Spleen (tissue), 11 donors: ENCODE data around the gene TMEM174. TPM values are rescaled to one million over a fixed set of nuclear protein-coding genes. Genes with fewer than 3 reads are reported as not detected.

ENCODE experiments used
- DNase-seq: peaks from one replicate; pipeline ENCODE4 v3.0.0-alpha.2; 2020
- H3K27ac ChIP-seq, 8 donors: fragments of 200-600 bp; sonication (generic) in 7 of 8; 1 replicate in 4 of 8; 2 replicates in 4 of 8; pipeline versions ENCODE4 v1.5.0 to v1.8.0; 2016 to 2021; ENCODE audit warnings: inconsistent platforms in 4 of 8, mild to moderate bottlenecking in 4 of 8, moderate library complexity in 1 of 8
- H3K27me3 ChIP-seq, 7 donors: fragments of 200-600 bp; sonication (generic) in 6 of 7; replicated peaks in 1 of 7; 1 replicate in 4 of 7; 2 replicates in 3 of 7; pipeline versions ENCODE4 v1.5.0 to v1.8.0; 2016 to 2021; ENCODE audit warnings: inconsistent platforms in 3 of 7, mild to moderate bottlenecking in 1 of 7
- H3K36me3 ChIP-seq, 6 donors: fragments of 200-600 bp; sonication (generic) in 5 of 6; 1 replicate in 4 of 6; 2 replicates in 2 of 6; pipeline versions ENCODE4 v1.5.0 to v1.8.0; 2016 to 2021; ENCODE audit warnings: inconsistent platforms in 2 of 6
- H3K4me1 ChIP-seq, 6 donors: fragments of 200-600 bp; sonication (generic) in 5 of 6; 1 replicate in 3 of 6; 2 replicates in 3 of 6; pipeline versions ENCODE4 v1.5.0 to v1.8.0; 2016 to 2021; ENCODE audit warnings: inconsistent platforms in 3 of 6
- H3K4me3 ChIP-seq, 8 donors: fragments of 200-600 bp; sonication (generic) in 7 of 8; 1 replicate in 4 of 8; 2 replicates in 4 of 8; pipeline versions ENCODE4 v1.5.0 to v1.8.0; 2016 to 2021; ENCODE audit warnings: inconsistent platforms in 4 of 8, mild to moderate bottlenecking in 4 of 8, moderate library complexity in 2 of 8
- H3K9me3 ChIP-seq, 8 donors: fragments of 200-600 bp; sonication (generic) in 7 of 8; 1 replicate in 4 of 8; 2 replicates in 4 of 8; pipeline versions ENCODE4 v1.5.0 to v1.8.0; 2016 to 2021; ENCODE audit warnings: inconsistent platforms in 4 of 8
- CTCF ChIP-seq, 11 experiments: fragments of 200-600 bp in 7 of 11; fragments of 450-650 bp in 4 of 11; sonication (generic) in 4 of 11; IDR thresholded peaks in 8 of 11; conservative IDR thresholded peaks in 3 of 11; 1 replicate in 7 of 11; 2 replicates in 4 of 11; pipeline versions ENCODE4 v1.4.0 to v1.8.0; 2016 to 2021; ENCODE audit warnings: antibody characterized with exemption in 11 of 11, inconsistent platforms in 4 of 11, mild to moderate bottlenecking in 1 of 11
- POLR2A ChIP-seq, 3 donors: fragments of 450-650 bp; IDR thresholded peaks; one replicate each; pipeline ENCODE4 v1.5.1; 2017; ENCODE audit warnings: antibody characterized with exemption in 3 of 3, mild to moderate bottlenecking in 1 of 3
- POLR2AphosphoS5 ChIP-seq, 3 donors: sonication (generic); formaldehyde crosslinking; IDR thresholded peaks; one replicate each; pipeline ENCODE4 v1.5.1; 2017; ENCODE audit warnings: antibody characterized with exemption in 3 of 3
- WGBS, 5 donors: extraction: QIAGEN DNeasy Blood & Tissue Kit in 3 of 5; methylation state at CpG; one replicate each; pipeline versions ENCODE4 v1.1.5 to v1.1.7; 2013 to 2018; 5-methylcytosine and 5-hydroxymethylcytosine counted together
- intact Hi-C: fragments of 100-400 bp; cut with DNase I; formaldehyde crosslinking; loops from one replicate; pipeline ENCODE4 v1.15.0; 2023; ENCODE audit warnings: low total_unique reads
- polyA plus RNA-seq, 3 donors: library from polyadenylated mRNA; stranded (reverse); fragments of 200-250 nt; gene quantifications; one replicate each; pipeline ENCODE4 v1.2.1, GENCODE V29; 2013
- total RNA-seq, 7 donors: library from RNA; depleted of rRNA in 3 of 7; stranded (reverse); fragments of >200 nt in 3 of 7; fragmentation: NEBNext Ultra II Directional in 4 of 7; extraction: Animal tissue kit (Norgen Biotek cat#: 25700) in 4 of 7; gene quantifications; one replicate each; pipeline versions ENCODE4 v1.1.0 to v1.2.1, GENCODE V29; 2016 to 2021
- donor health status: healthy with polysubstance abuse.
- donor health status: DM: no; HTN: no; CAD: no; lungs with moderate emphysema.
- donor health status: DM: no; HTN: no; CAD: no.
- donor health status: Bipolar disorder and iron deficiency.
- donor health status: healthy.
- donor health status: DM: no; HTN: no; CAD: no.
- donor health status: DM: yes; HTN: yes; CAD: no.

Gene TMEM174
- total and polyA plus RNA-seq, 10 donors, result not detected

GRCh38 chr5:73213566-73213998 lies 40.6 kb downstream of the TMEM174 start:
- WGBS, 5 donors, result 36 to 46% (median 40%) methylated on average over 6 of the region's 6 CpGs

GRCh38 chr5:73214306-73214705 lies 41.3 kb downstream of the TMEM174 start:
- WGBS, 5 donors, result 24 to 38% (median 32%) methylated on average over 4 of the region's 4 CpGs

More at GRCh38 chr5:73213566-73213998, 40.6 kb downstream of the TMEM174 start:
- Histone ChIP-seq H3K27ac (no peak overlapping the region), H3K36me3 (no peaks in the 10 kb centered on the region), H3K9me3 (peaks cover 0 to 24% (median 15%) of the 10 kb centered on the region in 8 donors), H3K4me1 (peaks cover 0 to 18% (median 14%) of the 10 kb centered on the region in 6 donors), H3K27me3 (peaks cover 0 to 93% (median 34%) of the 10 kb centered on the region in 7 donors), H3K4me3 (no peak overlapping the region)
- no peak for DNase-seq
- no peak for TF ChIP-seq CTCF (IDR thresholded peaks at IDR 0.05 in 8 of 11, conservative IDR thresholded peaks at IDR 0.05 in 3 of 11)
- no peak for TF ChIP-seq POLR2AphosphoS5 (IDR thresholded peaks at IDR 0.05)
- TF ChIP-seq POLR2A (IDR thresholded peaks at IDR 0.05), result no peak
- intact Hi-C loops, result no loop called here

GRCh38 chr5:73214996-73215395 lies 42.0 kb downstream of the TMEM174 start:
- Histone ChIP-seq H3K4me1 (peaks cover 0 to 18% (median 14%) of the 10 kb centered on the region in 6 donors), H3K4me3 (peak overlapping the region in 1 of 8 donors; percentile 67), H3K27me3 (peaks cover 0 to 95% (median 31%) of the 10 kb centered on the region in 7 donors), H3K9me3 (peaks cover 0 to 10% (median 2%) of the 10 kb centered on the region in 8 donors), H3K27ac (no peak overlapping the region), H3K36me3 (no peaks in the 10 kb centered on the region)
- intact Hi-C loops, result no loop called here
- no peak for DNase-seq
- TF ChIP-seq POLR2A (IDR thresholded peaks at IDR 0.05) (no peak), CTCF (IDR thresholded peaks at IDR 0.05 in 8 of 11, conservative IDR thresholded peaks at IDR 0.05 in 3 of 11) (no peak), POLR2AphosphoS5 (IDR thresholded peaks at IDR 0.05) (no peak)
- 24 to 33% (median 26%) methylated on average over 6 of the region's 6 CpGs for WGBS, 5 donors

More at GRCh38 chr5:73214306-73214705, 41.3 kb downstream of the TMEM174 start:
- no peak for DNase-seq
- TF ChIP-seq POLR2AphosphoS5 (IDR thresholded peaks at IDR 0.05) (no peak), CTCF (IDR thresholded peaks at IDR 0.05 in 8 of 11, conservative IDR thresholded peaks at IDR 0.05 in 3 of 11) (no peak), POLR2A (IDR thresholded peaks at IDR 0.05) (no peak)
- Histone ChIP-seq H3K4me3 (no peak overlapping the region), H3K27me3 (peaks cover 0 to 94% (median 34%) of the 10 kb centered on the region in 7 donors), H3K4me1 (peaks cover 0 to 18% (median 14%) of the 10 kb centered on the region in 6 donors), H3K36me3 (no peaks in the 10 kb centered on the region), H3K9me3 (peaks cover 0 to 17% (median 8%) of the 10 kb centered on the region in 8 donors), H3K27ac (no peak overlapping the region)
- intact Hi-C loops, result no loop called here

GRCh38 chr5:73215531-73215890 lies 42.5 kb downstream of the TMEM174 start:
- DNase-seq, result no peak
- intact Hi-C loops, result no loop called here
- Histone ChIP-seq H3K9me3 (peaks cover 0 to 5% (median 0%) of the 10 kb centered on the region in 8 donors), H3K27me3 (peaks cover 0 to 95% (median 31%) of the 10 kb centered on the region in 7 donors), H3K27ac (peak overlapping the region in 1 of 8 donors; percentile 8), H3K36me3 (no peaks in the 10 kb centered on the region), H3K4me1 (peaks cover 0 to 18% (median 14%) of the 10 kb centered on the region in 6 donors), H3K4me3 (peak overlapping the region; percentile 12 to 67 (median 31))
- TF ChIP-seq POLR2AphosphoS5 (IDR thresholded peaks at IDR 0.05), result no peak
- 2 to 5% (median 3%) methylated on average over 9 to 10 of the region's 10 CpGs for WGBS, 5 donors
